SK-N-SH treated with all-trans-retinoic acid at 6 μM for 48 hours (cell line): ENCODE measurements around the gene PTPRN2.

ENCODE experiments used
- BACH2 ChIP-seq: fragments of 250-450 bp; sonication (Bioruptor Pico); IDR thresholded peaks from 2 replicates; pipeline ENCODE4 v1.9.0; 2021; ENCODE audit warnings: mild to moderate bottlenecking, borderline replicate concordance
- TCF4 ChIP-seq: fragments of 250-450 bp; sonication (Bioruptor Pico); IDR thresholded peaks from 2 replicates; pipeline ENCODE4 v1.8.0; 2021; ENCODE audit warnings: mild to moderate bottlenecking, moderate library complexity, borderline replicate concordance
- ZC3H10 ChIP-seq: fragments of 250-450 bp; sonication (Bioruptor Pico); IDR thresholded peaks from 2 replicates; pipeline ENCODE4 v1.5.1; 2021; ENCODE audit warnings: mild to moderate bottlenecking, moderate library complexity
- ZFP30 ChIP-seq: fragments of 450-650 bp; formaldehyde crosslinking; IDR thresholded peaks from 2 replicates; pipeline ENCODE4 v1.5.0; 2022; ENCODE audit warnings: mild to moderate bottlenecking, moderate library complexity

- TF ChIP-seq BACH2 (CRISPR knock-in tag): no peak
- TF ChIP-seq ZFP30 (CRISPR knock-in tag): no peak
- TF ChIP-seq ZC3H10 (CRISPR knock-in tag): no peak
- no peak for TF ChIP-seq TCF4 (CRISPR knock-in tag)
These were observed 41.0 kb downstream of the PTPRN2 start for GRCh38 chr7:158546626-158547025.
